GM19043 (cell line): ENCODE data around the gene EXPH5.
"Not testable (repeated sequence)": the region's sequence is repeated elsewhere in the genome, so short reads cannot be mapped to it uniquely, and the experiment has no call there.

ENCODE experiments used
- ATAC-seq: cut with Tn5 transposase; IDR thresholded peaks from one replicate; pipeline ENCODE4 v1.9.1; 2021; ENCODE audit warnings: low read depth; ENCODE audit not compliant: unreplicated experiment

Gene EXPH5, protein sequence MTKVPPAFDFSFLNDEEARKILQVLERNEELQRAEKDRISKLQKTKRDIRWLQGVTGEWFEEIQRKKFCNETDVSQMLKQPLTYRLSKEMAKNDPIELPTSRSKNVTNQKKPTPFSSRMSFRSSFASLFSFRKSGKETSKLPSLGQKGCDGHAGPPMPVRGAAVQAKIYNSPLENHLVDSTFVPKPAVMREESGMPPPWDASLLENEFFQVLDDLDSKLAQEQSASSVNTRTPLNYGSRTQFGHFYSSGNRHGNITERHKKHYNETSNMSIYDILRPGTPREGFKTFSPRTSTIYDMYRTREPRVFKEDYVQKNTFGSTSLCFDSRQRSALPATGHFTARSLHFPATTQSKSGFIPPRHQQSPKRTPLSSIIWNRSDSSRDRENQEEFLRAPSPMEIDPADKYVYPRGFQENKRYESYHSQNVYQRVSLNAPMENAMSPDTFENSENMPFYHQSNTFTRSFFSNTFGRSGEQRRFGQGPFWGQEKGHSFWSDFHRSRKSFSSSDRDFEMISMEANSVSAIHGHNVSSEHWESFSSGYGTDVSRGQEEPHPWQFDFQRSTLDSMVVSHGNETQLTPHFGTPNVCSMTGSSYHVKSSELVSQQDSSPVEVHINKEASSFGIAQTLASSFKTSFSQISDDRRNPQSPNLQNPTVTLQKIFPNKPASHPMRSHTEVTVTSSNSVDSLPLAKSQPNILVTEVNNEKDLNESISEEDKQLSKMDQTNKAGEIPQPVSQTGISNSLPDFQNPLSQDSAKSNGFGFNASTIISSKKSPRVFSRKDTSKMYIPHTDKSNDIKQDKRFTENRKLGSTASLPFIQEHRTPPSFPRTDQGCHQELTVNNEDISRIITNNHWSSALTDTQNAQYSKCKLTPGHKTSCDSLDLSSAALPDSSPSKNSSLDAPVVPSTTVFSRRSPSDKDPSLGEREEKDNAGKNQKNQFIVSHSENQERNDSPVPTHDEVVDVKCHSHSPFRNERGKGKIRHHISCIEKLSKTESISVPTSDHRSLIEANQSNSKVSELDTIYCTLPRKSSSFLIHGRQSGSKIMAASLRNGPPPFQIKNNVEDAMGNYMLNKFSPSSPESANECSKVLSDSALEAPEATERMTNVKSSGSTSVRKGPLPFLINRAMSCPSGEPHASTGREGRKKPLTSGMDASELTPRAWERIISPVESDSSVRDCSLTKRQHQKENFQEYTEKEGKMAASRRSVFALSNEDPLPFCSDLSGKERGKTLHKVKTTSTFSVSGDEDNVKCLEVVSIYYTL (N-terminal part only)

DNA sequence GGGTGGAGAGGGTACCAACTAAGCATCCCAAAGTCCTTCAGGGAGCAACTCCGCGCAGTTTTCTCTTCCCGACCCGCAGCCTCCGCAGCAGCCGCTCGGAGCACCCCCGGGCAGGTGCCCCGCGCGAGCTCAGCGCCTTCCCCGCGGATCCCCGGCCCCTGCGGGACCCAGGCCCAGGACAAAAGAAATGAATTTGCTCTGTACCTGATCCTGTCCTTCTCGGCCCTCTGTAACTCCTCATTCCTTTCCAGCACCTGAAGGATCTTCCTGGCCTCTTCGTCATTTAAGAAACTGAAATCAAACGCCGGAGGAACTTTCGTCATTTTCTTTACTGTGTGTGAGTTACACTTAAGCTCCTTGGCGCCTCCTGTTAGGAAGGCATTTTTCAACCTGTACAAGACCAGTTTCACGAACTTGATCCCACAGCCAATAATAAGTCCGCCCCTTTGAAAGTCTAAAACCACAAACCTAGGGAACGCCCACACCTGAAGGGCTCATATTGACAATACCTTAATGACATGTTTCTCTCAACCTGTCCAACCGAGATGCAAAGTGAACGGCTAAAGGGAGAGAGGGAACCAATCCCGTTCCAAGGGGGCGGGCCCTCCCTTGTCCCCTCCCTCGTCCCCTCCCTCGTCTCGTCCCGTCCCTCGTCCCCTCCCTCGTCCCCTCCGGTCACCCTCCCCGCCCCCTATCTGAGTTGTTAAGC lies at the start of gene EXPH5:
Gene EXPH5 (minus strand): TSS at position 555 of the 709 bp plus-strand sequence. CDS start 232 bp downstream, at position 323.
- peak; percentile 91 for ATAC-seq

DNA sequence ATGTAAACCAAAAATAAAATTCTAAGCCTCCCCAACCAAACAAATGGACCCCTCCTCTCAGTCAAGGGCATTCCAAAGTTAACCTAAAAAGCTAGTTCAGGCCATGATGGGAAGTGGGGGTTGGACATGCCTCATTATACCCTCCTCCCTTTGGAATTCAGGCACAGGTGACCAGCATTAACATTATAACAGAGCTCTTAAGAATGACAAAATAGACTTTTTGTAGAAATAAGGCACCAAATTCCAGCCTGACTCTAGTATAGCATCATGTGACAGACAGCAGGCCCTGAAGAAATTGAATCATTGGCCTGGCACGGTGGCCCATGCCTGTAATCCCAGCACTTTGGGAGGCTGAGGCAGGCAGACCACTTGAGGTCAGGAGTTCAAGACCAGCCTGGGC lies 48.2 kb upstream of the EXPH5 start:
- ATAC-seq = not testable (repeated sequence)

DNA sequence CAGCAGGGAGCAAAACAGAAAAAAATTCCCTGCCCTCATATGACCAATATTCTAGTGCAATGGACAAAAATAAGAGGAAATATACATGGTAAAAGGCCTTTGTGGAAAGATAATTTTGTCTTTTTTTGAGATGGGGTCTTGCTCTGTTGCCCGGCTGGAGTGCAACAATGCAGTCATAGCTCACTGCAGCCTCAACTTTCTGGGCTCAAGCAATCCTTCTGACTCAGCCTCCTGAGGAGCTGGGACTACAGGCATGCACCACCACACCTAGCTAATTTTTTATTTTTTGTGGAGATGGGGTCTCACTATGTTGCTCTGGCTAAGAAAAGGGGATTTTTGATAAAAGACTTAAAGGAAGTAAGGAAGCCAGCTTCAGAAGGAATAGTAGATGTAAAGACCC lies 45.6 kb upstream of the EXPH5 start:
- no peak for ATAC-seq

DNA sequence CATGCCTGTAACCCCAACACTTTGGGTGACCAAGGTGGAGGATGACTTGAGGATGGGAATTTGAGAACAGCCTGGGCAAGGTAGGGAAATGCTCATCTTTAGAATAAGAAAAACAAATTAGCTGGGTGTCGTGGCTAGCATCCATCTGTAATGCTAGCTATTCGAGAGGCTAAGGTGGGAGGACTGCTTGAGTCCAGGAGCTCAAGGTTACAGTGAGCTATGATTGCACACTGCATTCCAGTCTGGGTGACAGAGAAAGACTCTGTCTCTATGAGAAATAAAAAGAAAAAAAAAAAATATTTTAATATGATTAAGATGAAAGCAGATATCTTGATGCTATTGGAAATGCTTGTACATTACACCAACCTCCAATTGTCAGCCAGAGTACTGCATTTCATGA lies 42.7 kb upstream of the EXPH5 start:
- ATAC-seq = no peak

DNA sequence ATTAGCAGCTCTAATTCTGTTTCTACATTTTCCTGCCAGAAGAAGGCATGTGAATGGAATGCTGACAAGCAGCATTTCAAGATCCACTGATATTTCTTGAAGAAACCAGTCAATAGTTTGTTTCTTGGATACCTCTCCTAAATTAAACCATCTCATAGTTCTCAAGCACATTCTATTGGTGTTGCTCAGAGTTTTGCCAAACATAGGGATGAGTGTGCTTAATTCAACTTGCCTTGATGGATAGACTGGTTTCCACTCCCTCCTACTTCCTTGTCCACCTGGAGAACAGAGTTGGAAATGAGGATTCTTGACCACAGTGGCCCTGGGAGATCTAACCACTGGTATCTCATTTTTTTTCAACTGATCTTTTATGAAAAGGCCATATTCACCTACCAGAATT lies 41.5 kb upstream of the EXPH5 start:
- no peak for ATAC-seq

DNA sequence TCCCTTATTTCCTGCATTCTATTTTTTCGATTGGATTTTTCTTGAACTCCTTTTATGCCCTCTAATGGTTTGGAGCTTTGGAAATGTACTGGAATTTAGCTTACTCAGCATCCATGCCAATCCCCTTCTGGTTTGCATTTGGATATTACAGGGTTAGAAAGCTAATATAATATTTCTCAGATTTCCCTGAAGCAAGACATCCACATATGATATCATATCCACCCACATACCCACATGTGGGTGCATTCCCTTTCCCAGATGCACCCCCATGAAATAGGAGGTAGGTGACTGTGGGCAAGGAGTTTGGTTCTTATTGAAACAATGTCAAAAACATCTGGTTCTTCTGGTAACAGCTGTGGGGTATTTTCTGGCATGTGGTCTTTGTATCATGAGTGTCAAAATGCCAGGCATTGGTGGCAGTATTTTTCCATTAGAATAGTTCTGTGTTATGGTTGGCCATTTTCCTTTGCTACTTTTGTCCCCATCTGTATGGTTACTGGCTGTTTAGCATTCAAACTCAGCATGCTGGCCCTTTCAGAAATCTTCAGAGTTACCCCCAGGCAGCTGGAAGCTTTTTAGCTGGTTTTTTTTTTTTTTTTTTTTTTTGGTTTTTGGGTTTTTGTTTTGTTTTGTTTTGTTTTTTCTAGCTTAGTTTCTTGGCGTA lies 38.6 kb upstream of the EXPH5 start:
- ATAC-seq = no peak

DNA sequence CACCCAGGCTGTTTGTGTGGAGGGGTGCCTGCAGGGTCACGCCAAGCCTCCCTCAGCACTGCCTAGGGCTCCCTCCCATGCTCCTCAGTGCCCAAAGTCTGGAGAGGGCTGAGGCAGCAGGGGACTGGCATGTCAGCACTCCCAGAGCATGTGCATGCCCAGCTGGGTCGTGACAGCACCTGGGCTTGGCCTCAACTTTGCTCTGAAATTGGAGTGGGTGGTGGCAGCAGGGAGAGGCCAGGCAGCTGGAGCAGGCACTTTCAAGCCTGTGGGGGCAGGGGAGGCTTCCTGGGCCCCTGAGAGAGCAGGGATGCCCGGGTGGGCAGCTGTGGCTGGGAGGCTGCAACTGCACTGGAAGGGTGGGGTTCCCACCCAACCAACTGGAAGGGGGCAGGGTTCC lies 35.7 kb upstream of the EXPH5 start:
- ATAC-seq = no peak

DNA sequence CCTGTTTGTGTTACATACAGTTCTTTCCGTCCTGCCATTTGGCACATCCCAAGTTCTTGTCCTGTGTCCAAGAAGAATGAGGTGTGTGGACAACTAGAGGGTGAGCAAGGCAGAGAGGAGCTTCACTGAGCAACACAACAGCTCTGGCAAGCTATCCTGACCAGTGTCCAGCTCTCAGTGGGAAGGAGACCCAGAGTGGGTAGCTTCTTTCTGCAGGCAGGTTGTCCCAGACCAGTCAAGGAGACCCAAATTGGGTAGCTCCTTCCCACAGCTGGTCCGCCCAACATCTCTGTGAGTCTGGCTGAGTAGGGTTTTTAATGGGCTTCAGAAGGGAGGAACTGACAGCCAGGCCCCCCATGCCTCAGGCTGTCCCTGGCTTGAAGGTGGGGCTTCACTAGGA lies 35.2 kb upstream of the EXPH5 start:
- ATAC-seq = no peak

DNA sequence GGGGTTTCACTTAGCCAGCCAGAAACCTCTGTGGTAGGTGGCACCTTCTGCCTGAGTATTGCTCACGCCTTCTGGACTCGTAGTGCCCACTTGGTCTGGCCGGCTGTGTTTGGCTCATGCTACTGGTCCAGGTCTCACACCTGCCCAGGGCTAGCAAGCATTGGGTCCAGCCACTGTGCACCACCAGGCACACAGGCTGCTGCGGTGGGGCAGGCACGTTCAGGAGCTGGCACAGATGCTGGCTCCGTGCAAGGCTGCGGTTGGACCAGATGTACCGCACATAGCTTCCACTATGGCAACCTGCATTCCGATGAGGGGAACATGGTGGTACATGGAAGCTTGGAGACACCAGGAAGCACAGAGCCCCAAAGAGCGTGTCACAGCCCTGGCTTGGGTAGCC lies 34.8 kb upstream of the EXPH5 start:
- ATAC-seq = no peak

DNA sequence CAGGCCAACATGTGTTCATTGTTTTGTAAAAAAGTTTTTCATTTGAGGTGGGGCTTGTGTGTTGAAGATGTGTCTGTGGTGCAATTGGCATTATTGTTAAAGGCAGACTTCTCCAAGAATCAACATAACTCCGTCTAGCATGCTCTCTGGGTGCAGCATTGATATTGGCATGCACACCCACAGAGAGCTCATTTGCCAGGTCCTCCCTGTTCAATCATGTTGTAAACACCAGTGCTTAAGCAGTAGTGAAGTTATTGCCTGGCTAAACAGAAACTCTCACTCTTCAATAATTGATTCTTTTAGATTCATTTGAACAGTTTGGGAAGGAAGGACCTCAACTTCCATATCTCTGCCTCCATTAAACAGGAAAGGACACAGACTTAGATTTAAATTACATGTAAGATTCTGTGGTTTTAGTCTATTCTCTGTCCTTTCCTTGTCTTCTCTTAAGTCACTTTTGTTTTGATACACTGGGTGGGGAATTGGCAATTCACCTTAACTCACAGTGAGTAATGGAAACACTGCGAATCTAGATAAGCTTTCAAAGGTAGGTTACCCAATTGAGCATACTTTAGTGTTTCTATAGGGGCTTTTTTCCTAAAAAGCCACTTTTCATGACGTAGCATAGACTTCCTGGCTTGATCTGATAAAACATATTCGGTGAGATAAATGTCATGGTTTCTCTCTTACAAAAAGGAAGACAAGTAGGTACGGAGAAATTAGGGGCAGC lies 30.8 kb upstream of the EXPH5 start:
- no peak for ATAC-seq

DNA sequence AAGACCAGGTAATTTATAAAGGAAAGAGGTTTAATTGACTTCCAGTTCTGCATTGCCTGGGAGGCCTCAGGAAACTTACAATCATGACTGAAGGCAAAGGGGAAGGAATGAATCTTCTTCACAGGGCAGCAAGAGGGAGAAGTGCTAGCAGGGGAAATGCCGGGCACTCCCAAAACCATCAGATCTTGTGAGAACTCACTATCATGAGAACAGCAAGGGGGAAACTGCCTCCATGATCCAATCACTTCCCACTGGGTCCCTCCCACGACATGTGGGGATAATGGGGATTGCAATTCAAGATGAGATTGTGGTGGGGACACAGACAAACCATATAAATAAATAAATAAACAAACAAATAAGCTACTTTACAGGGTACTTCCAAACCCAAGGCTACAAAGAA lies 28.8 kb upstream of the EXPH5 start:
- ATAC-seq = no peak

DNA sequence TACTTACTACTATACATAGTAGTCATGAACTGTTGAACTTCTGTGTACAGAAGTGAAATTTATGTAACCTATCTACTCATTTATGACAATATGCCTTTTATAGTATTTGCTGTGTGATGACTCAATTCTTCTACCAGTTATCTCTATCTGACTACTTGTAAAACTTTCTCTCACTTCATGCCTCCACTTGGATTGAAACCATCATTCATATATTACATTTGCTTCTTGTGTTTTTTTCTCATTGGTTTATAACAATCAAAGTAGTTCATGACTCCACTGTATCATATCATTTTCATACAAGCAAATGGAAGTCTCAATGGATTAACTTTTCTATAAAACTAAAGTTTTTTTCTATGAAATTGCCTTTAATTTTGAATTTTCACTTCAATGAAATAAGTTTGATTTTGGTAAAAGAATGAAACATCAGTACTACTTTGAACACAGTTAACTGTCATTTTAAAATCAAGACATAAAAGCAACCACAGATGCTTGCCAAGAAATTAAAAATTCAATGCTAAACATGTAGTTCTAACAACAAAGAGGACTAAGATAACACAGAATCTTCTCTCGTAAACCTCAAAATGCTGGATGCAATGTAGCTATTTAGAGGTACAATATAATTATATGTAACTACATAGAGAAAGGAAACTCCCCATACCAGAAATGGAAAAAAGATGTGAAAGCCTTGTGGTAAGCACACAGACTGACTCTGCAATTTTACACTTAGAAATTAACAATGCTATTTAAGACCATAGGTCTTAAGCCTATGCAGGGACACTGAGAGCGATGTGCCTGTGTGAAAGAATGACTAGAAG lies 27.6 kb upstream of the EXPH5 start:
- peak; percentile 81 for ATAC-seq

DNA sequence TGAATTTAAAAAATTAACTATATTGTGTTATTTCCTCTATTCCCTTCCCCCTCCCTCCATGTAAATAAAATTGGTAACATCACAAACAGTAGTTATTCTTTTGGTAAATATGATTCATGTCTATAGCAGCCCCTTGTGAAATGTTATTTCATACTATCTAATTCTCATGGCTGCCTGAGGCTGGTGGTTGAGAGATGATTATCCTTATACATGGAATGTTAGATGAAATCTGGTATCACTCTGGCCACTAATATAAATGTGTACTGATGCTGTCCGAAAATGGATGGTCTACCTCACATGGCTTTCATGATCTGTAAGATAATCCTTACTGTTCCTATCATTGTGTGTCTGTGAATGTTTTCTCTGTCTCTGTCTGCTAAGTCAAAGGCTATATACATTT lies 25.0 kb upstream of the EXPH5 start:
- ATAC-seq = no peak

DNA sequence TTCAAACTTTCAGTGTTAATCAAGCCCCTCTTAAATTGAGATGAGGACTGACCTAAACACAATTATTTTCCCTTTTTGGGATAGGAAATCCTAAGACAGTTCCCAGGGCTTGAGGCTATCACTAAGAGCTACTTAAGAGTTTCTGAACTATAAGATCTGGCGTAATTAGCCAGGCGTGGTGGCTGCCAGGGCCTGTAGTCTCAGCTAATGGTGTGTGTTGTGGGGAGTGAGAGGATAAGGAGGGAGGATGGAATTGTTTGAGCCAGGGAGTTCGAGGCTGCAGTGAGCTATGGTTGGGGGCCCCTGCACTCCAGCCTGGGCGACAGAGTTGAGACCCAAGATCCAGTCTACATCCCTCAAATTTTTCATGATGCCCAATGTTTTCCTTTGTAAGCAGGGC lies 23.5 kb upstream of the EXPH5 start:
- no peak for ATAC-seq

DNA sequence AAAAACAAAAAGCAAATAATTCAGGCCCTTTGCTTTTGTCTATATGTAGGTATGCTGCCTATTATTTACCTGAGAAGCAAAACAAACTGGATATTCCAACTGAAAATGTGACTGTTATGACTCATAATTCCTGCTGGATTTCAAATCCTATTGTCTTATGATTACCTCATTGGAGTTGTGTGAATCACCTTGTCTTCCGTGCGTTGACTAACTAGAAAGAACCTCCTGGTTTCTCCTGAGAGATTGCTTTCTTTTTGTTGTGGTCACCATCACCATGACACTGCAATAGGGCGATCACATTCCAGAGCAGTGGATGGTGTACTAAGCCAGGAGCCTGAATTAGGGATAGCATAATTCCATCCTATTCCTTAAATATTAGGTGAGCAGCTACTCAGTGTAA lies 23.0 kb upstream of the EXPH5 start:
- ATAC-seq = no peak

DNA sequence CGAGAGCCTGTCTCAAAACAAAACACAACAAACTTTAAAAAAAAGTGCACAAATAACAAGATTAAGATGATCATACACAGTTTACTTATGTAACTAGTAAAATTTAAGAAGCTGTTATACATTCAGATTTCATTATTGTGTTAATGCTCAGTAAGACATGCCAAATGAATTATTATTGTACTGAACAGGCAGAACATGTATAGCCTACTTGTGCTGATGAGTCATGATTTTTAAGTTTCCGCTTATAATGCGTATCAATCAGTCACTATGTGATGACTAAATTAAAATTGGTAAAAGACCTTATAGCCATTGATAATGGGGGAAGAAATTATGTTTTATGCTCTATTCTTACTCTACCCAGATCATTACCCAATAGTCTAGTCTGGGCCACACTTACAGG lies 20.5 kb upstream of the EXPH5 start:
- ATAC-seq = no peak

DNA sequence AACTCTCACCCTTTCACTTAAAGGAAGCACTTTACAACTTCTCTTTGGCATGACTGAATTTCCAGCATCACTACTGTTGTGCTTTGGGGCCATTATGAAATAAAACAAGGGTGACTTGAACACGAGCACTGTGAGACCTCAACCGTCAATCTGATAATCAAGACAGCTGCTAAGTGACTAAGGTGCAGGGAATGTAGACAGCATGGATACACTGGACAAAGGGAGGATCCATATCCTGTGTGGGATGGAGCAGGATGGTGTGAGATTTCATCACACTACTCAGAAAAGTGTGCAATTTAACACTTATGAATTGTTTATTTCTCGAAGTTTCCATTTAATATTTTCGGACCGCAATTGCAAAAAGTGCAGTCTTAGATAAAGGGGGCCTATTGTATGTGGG lies 16.1 kb upstream of the EXPH5 start:
- ATAC-seq = no peak

DNA sequence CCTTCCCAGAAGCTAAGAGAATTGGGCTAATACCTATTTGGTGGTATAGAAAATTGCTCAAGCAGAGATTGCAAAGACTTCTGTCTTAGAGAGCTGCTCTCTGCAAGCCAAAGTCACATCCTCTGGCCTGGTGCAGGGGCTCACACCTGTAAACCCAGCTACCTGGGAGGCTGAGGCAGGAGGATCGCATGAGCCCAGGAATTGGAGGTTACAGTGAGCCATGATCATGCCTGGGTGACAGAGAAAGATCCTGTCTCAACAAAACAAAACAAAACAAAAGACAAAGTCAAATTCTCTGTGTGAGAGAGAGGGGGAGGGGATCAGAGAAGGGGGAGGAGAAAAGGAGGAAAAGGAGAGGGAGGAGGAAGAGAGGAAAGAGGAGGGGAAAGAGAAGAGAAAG lies 15.0 kb upstream of the EXPH5 start:
- ATAC-seq = no peak
